Measurements from ENCODE around the gene ST3GAL5.

ST3GAL5 gene

DNA sequence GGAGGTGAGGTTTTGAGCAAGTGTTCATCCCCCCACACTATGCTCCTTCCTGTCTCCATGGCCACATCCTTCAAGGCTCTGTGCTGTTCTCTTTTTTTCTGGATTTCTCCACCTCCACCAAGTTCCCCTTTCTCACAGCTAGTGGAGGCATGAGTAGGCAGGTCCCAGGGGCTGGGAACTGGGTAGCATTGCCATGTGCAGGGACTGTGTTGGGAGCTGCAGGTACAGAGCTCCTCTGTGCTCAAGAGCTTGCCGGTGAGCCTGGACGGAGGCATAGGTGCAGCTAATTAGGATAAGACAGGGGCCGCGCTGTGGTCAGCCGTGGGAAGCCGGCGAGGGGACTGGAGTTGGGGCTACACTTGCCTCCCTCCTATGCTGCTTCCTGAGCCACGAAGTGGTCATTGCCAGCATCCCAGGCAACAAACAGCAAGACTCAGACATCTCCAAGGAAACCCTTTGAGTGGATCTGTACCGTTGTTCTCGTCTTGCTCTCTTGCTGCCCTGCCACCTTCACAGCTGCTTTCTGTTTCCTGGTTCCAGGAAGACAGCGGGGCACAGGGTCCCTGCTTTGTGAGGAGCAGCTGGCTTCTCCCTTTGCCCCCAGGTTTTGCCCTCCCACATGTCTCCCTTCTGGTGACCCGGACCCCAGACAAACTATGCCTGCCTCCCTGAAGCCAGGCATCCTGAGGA lies 98.1 kb downstream of the ST3GAL5 start:
- no peak overlapping the region for H3K4me3 ChIP-seq (ENCODE audit: low read length)
- no peak overlapping the region for H3K9ac ChIP-seq (ENCODE audit: low read depth, low read length)
- 81% methylated on average over 12 of the region's 12 CpGs for WGBS
- H3K9me3 ChIP-seq (ENCODE audit: insufficient read depth, low read depth, low read length): no peaks in the 10 kb centered on the region
- peaks cover 3% of the 10 kb centered on the region; the same call in 1 of the 2 replicates for H3K27me3 ChIP-seq (ENCODE audit: insufficient read depth, low read length)
- no peaks in the 10 kb centered on the region for H3K36me3 ChIP-seq (ENCODE audit: insufficient read depth, low read length)
- H3K27ac ChIP-seq (ENCODE audit: low read depth, low read length): no peak overlapping the region
- H3K4me1 ChIP-seq (ENCODE audit: insufficient read depth, low read length): no peaks in the 10 kb centered on the region

DNA sequence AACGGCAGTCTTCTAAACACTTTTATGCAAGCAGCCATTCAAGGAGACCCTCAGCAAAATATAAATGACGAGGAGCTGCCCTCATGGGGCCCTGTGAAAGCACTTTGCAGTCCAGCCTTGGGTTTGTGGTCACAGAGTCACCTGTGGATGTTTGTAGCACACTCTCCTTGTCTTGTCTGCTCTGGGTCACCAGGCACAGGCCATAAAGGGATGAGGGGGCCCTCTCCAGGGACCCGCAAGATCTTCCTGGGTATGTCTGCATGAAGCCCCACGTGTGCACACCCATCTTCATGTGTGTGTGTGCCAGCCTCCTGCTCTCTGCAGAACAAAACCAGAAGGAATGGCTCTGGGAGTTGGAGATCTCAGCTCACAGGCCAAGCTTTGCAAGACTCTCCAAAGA lies 98.8 kb downstream of the ST3GAL5 start:
- H3K27ac ChIP-seq (ENCODE audit: low read depth, low read length): no peak overlapping the region
- peaks cover 3% of the 10 kb centered on the region; the same call in 1 of the 2 replicates for H3K27me3 ChIP-seq (ENCODE audit: insufficient read depth, low read length)
- no peaks in the 10 kb centered on the region for H3K4me1 ChIP-seq (ENCODE audit: insufficient read depth, low read length)
- H3K36me3 ChIP-seq (ENCODE audit: insufficient read depth, low read length): no peaks in the 10 kb centered on the region
- no peak overlapping the region for H3K9ac ChIP-seq (ENCODE audit: low read depth, low read length)
- 85% methylated on average over 4 of the region's 4 CpGs for WGBS
- H3K9me3 ChIP-seq (ENCODE audit: insufficient read depth, low read depth, low read length): no peaks in the 10 kb centered on the region
- H3K4me3 ChIP-seq (ENCODE audit: low read length): no peak overlapping the region

DNA sequence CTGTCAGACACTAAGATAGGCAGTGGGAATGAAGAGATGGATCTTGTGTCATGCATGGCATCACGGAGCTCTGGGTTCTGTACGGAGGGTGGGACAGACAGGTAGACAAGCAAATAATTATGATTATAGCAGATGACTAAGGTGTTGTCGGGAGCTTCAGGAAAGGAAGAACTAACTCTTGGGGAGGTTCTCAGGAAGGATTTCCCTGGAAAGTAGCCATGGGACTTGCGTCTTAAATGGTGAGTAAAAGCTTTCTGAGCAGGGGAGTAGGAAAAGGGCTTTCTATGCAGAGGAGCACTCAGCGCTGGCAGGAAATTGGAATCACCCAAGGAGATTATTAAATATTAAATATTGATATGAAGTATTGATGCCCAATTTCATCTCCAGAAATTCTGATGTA lies 99.5 kb downstream of the ST3GAL5 start:
- H3K4me1 ChIP-seq (ENCODE audit: insufficient read depth, low read length): no peaks in the 10 kb centered on the region
- H3K4me3 ChIP-seq (ENCODE audit: low read length): no peak overlapping the region
- no peaks in the 10 kb centered on the region for H3K9me3 ChIP-seq (ENCODE audit: insufficient read depth, low read depth, low read length)
- H3K9ac ChIP-seq (ENCODE audit: low read depth, low read length): no peak overlapping the region
- WGBS: 93% methylated on average over 5 of the region's 5 CpGs
- H3K27ac ChIP-seq (ENCODE audit: low read depth, low read length): no peak overlapping the region
- H3K36me3 ChIP-seq (ENCODE audit: insufficient read depth, low read length): no peaks in the 10 kb centered on the region
- peaks cover 3% of the 10 kb centered on the region; the same call in 1 of the 2 replicates for H3K27me3 ChIP-seq (ENCODE audit: insufficient read depth, low read length)

DNA sequence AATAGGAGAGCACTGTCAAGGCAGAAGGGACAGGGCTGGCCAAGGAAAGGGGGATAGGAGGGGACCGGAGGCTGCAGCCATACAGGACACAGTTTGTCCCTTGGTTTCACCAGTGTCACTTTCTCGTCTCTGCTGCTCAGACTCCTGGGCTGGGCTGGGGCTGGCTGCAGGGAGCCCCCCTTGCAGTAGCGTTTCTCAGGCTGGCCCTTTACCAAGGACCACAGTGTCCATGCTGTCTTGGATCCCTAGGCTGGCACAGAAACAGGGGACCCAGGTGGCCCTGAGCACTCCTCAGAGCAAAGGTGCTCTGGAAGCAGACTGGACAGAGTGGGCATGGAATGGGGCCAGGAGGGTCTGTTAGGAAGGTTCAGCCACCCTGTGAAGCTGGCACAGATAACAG lies 100.2 kb downstream of the ST3GAL5 start:
- 91% methylated on average over 3 of the region's 3 CpGs for WGBS
- no peaks in the 10 kb centered on the region for H3K9me3 ChIP-seq (ENCODE audit: insufficient read depth, low read depth, low read length)
- no peak overlapping the region for H3K9ac ChIP-seq (ENCODE audit: low read depth, low read length)
- no peak overlapping the region for H3K27ac ChIP-seq (ENCODE audit: low read depth, low read length)
- H3K36me3 ChIP-seq (ENCODE audit: insufficient read depth, low read length): no peaks in the 10 kb centered on the region
- peaks cover 3% of the 10 kb centered on the region; the same call in 1 of the 2 replicates for H3K27me3 ChIP-seq (ENCODE audit: insufficient read depth, low read length)
- H3K4me1 ChIP-seq (ENCODE audit: insufficient read depth, low read length): no peaks in the 10 kb centered on the region
- no peak overlapping the region for H3K4me3 ChIP-seq (ENCODE audit: low read length)

DNA sequence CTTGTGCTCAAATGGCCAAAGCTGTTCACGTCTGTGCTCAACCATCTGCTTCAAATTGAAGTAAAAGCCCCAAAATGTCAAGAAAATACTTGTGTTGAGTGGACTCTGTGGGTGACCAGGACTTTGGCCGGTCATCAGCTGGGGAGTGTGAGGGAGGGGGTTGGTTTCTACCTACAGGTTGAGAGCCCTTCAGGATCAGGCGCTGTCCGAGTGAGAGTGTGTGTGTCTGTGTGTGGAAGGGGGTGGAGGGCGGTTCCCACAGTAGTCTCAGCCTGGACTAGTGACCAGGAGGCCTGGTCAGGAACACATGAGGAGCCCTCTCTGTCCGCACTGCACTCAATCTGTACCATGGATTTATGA lies 100.8 kb downstream of the ST3GAL5 start:
- 92% methylated on average over 6 of the region's 6 CpGs for WGBS
- Histone ChIP-seq H3K27ac (ENCODE audit: low read depth, low read length) (no peak overlapping the region), H3K4me1 (ENCODE audit: insufficient read depth, low read length) (no peaks in the 10 kb centered on the region)

DNA sequence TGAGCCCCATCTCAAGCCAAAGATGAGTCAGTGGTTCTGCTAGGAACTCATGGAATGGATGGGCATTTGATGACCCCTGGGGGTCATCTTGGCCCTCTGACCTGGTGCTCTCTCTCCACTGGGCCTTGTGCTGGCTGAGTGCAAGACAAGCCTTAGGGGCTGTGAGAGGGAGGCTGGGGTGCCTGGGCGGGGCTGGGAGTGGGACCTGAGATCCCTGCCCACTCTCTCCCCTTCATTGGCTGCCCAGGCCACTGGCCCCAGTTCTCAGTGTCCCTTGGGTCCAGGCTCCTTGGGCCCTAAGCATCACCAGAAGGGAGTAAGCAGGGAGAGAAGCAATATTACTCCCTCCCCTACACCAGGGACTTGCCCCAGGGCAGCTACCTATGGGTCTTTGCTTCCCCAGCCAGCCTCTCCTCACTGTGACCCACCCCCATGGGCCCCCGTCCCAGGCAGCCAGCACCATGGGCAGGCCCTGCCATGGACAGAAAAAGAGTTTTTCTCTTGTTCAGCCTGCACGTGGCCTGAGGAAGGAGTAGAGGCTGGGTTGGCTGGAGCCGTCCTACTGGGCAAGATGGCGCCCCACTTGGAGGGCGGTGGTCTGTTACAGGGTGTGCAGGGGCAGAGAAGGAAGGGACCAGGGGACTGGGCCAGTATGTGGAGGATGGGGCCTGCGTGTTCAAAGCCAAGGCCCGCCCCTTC lies 101.4 kb downstream of the ST3GAL5 start:
- H3K27ac ChIP-seq (ENCODE audit: low read depth, low read length): no peak overlapping the region
- no peak overlapping the region for H3K9ac ChIP-seq (ENCODE audit: low read depth, low read length)
- H3K27me3 ChIP-seq (ENCODE audit: insufficient read depth, low read length): peaks cover 3% of the 10 kb centered on the region; the same call in 1 of the 2 replicates
- 87% methylated on average over 7 of the region's 8 CpGs for WGBS
- H3K36me3 ChIP-seq (ENCODE audit: insufficient read depth, low read length): no peaks in the 10 kb centered on the region
- no peaks in the 10 kb centered on the region for H3K4me1 ChIP-seq (ENCODE audit: insufficient read depth, low read length)
- H3K4me3 ChIP-seq (ENCODE audit: low read length): no peak overlapping the region
- H3K9me3 ChIP-seq (ENCODE audit: insufficient read depth, low read depth, low read length): no peaks in the 10 kb centered on the region

More for the DNA sequence above, 100.8 kb downstream of the ST3GAL5 start:
- Histone ChIP-seq H3K9me3 (ENCODE audit: insufficient read depth, low read depth, low read length) (no peaks in the 10 kb centered on the region), H3K4me3 (ENCODE audit: low read length) (no peak overlapping the region), H3K27me3 (ENCODE audit: insufficient read depth, low read length) (peaks cover 3% of the 10 kb centered on the region; the same call in 1 of the 2 replicates), H3K9ac (ENCODE audit: low read depth, low read length) (no peak overlapping the region), H3K36me3 (ENCODE audit: insufficient read depth, low read length) (no peaks in the 10 kb centered on the region)

Data from HUES64 (cell line).